ENCODE measurements around the gene FBXW11.
"Not testable (repeated sequence)": the region's sequence is repeated elsewhere in the genome, so short reads cannot be mapped to it uniquely, and the experiment has no call there.

The FBXW11 gene

GRCh38 chr5:172035049-172035448, 28.6 kb upstream of the FBXW11 start:
- Histone ChIP-seq H3K4me2 (no peak overlapping the region), H2AFZ (ENCODE audit: low read depth) (no peak overlapping the region), H3K27ac (no peak overlapping the region)

DNA sequence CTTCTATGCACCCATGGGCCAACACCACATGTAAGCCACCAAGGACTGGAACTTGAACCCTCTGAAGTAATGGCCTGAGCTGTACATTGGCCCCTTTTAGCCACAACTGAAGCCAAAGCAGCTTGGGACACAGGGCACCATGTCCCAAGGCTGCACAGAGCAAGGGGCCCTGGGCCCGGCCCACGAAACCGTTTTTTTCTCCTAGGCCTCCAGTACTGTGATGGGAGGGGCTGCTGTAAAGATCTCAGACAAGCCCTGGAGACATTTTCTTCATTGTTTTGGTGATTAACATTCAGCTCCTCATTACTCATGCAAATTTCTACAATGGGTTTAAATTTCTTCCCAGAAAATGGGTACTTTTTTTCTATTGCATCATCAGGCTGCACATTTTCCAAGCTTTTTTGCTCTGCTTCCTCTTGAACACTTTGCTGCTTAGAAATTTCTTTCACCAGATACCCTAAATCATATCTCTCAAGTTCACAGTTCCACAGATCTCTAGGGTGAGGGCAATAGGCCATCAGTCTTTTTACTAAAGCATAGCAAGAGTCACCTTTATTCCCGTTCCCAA, 25.5 kb upstream of the FBXW11 start:
- no peak for TF ChIP-seq CTCF (conservative IDR thresholded peaks at IDR 0.05; ENCODE audit: low read depth, low read length)
- Histone ChIP-seq H3K27ac (no peak overlapping the region), H3K27me3 (ENCODE audit: insufficient read depth, low read depth) (no peaks in the 10 kb centered on the region), H3K36me3 (ENCODE audit: insufficient read depth) (no peaks in the 10 kb centered on the region), H3K79me2 (ENCODE audit: insufficient read depth, low read depth) (no peaks in the 10 kb centered on the region), H2AFZ (ENCODE audit: low read depth) (no peak overlapping the region), H4K20me1 (ENCODE audit: insufficient read depth) (no peaks in the 10 kb centered on the region), H3K4me1 (ENCODE audit: low read depth, poor library complexity, severe bottlenecking) (no peaks in the 10 kb centered on the region), H3K4me2 (no peak overlapping the region), H3K9ac (no peak overlapping the region), H3K4me3 (IDR thresholded peaks at IDR 0.05; ENCODE audit: insufficient read depth, low read depth, low read length) (no peak overlapping the region)

More at GRCh38 chr5:172035049-172035448, 28.6 kb upstream of the FBXW11 start:
- TF ChIP-seq CTCF (conservative IDR thresholded peaks at IDR 0.05; ENCODE audit: low read depth, low read length) = no peak
- Histone ChIP-seq H3K36me3 (ENCODE audit: insufficient read depth) (no peaks in the 10 kb centered on the region), H3K4me1 (ENCODE audit: low read depth, poor library complexity, severe bottlenecking) (no peaks in the 10 kb centered on the region), H3K4me3 (IDR thresholded peaks at IDR 0.05; ENCODE audit: insufficient read depth, low read depth, low read length) (no peak overlapping the region), H3K79me2 (ENCODE audit: insufficient read depth, low read depth) (no peaks in the 10 kb centered on the region), H4K20me1 (ENCODE audit: insufficient read depth) (no peaks in the 10 kb centered on the region), H3K27me3 (ENCODE audit: insufficient read depth, low read depth) (no peaks in the 10 kb centered on the region), H3K9ac (no peak overlapping the region)

DNA sequence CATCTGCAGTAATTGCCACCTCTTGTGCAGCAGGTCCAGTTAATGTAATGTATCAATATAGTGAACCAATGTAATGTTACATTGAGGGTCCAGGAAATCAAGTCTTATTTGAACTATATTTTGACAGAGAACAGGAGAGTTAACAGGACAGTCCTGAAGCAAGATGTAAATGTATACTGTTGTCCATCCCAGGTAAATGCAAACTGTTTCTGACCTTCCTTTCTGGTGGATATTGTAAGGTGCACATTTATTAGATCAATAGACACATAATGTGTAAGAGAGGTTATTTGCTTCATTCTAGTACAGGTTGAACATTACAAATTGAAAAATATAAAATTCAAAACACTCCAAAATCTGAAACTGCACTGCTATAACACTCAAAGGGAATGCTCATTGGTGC, 23.4 kb upstream of the FBXW11 start:
- no peaks in the 10 kb centered on the region for H3K79me2 ChIP-seq (ENCODE audit: insufficient read depth, low read depth)
- H2AFZ ChIP-seq (ENCODE audit: low read depth) = no peak overlapping the region
- H3K9ac ChIP-seq = no peak overlapping the region
- no peak overlapping the region for H3K4me3 ChIP-seq (IDR thresholded peaks at IDR 0.05; ENCODE audit: insufficient read depth, low read depth, low read length)
- no peaks in the 10 kb centered on the region for H3K36me3 ChIP-seq (ENCODE audit: insufficient read depth)
- H3K27me3 ChIP-seq (ENCODE audit: insufficient read depth, low read depth) = no peaks in the 10 kb centered on the region
- TF ChIP-seq CTCF (conservative IDR thresholded peaks at IDR 0.05; ENCODE audit: low read depth, low read length) = no peak
- no peak overlapping the region for H3K4me2 ChIP-seq
- no peaks in the 10 kb centered on the region for H4K20me1 ChIP-seq (ENCODE audit: insufficient read depth)
- no peak overlapping the region for H3K27ac ChIP-seq
- H3K4me1 ChIP-seq (ENCODE audit: low read depth, poor library complexity, severe bottlenecking) = no peaks in the 10 kb centered on the region

DNA sequence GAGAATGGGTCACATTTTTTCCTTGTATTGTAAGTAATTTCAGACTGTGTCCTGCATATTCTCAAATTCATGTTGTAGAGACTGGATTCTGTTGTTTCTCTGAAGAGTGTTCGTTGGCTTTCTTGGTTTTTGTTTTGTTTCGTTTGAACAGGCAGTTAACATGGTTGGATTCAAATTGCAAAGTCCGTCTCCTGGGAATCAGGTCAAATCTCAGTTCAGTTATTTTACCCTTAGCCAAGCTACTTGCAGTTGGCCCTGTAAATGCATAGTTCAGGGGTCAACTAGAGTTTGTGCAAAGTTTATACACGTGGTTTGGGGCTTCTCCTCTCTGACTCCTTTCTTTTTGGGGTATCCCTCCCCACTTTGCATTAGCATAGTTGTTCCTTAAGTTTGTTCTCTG, 21.7 kb upstream of the FBXW11 start:
- Histone ChIP-seq H3K4me2 (no peak overlapping the region), H3K4me1 (ENCODE audit: low read depth, poor library complexity, severe bottlenecking) (no peaks in the 10 kb centered on the region), H3K4me3 (IDR thresholded peaks at IDR 0.05; ENCODE audit: insufficient read depth, low read depth, low read length) (no peak overlapping the region), H3K27ac (no peak overlapping the region), H3K36me3 (ENCODE audit: insufficient read depth) (no peaks in the 10 kb centered on the region), H3K79me2 (ENCODE audit: insufficient read depth, low read depth) (no peaks in the 10 kb centered on the region), H4K20me1 (ENCODE audit: insufficient read depth) (no peaks in the 10 kb centered on the region), H3K9ac (no peak overlapping the region), H3K27me3 (ENCODE audit: insufficient read depth, low read depth) (no peaks in the 10 kb centered on the region), H2AFZ (ENCODE audit: low read depth) (no peak overlapping the region)
- TF ChIP-seq CTCF (conservative IDR thresholded peaks at IDR 0.05; ENCODE audit: low read depth, low read length) = no peak

DNA sequence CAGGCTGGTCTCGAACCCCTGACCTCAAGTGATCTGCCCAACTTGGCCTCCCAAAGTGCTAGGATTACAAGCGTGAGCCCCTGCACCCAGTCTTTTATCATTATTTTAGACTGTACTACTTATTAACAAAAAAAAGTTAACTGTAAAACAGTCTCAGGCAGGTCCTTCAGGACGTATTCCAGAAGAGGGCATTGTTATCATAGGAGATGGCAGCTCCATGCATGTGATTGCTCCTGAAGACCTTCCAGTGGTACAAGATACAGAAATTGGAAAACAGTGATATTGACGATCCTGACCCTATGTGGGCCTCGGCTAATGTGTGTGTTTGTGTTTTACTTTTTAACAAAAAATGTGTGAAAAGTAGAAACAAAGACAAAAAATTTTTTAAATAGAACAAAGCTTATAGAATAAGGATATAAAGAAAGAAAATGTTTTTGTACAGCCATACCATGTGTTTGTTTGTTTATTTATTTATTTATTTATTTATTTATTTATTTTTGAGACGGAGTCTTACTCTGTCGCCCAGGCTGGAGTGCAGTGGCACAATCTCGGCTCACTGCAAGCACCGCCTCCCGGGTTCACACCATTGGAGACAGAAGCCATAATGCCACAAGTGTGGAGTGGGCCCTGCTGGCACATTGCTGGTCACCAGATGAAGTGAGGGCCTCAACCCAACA, 13.8 kb upstream of the FBXW11 start:
- H3K27ac ChIP-seq; H3K9ac ChIP-seq; H3K4me1 ChIP-seq (ENCODE audit: low read depth, poor library complexity, severe bottlenecking); H3K4me3 ChIP-seq (IDR thresholded peaks at IDR 0.05; ENCODE audit: insufficient read depth, low read depth, low read length); H3K27me3 ChIP-seq (ENCODE audit: insufficient read depth, low read depth); H4K20me1 ChIP-seq (ENCODE audit: insufficient read depth); H3K36me3 ChIP-seq (ENCODE audit: insufficient read depth); H3K4me2 ChIP-seq; H3K79me2 ChIP-seq (ENCODE audit: insufficient read depth, low read depth); H2AFZ ChIP-seq (ENCODE audit: low read depth): not testable (repeated sequence)

Measured in KMS-11 (cell line).